Smooth muscle cell of the brain vasculature (primary cell): ENCODE results near the gene SERPINB10.

Experiments used
- DNase-seq: peaks from one replicate; pipeline ENCODE4 v3.0.0-alpha.2; 2012; ENCODE audit warnings: low read depth, low spot score

SERPINB10 gene

GRCh38 chr18:63980896-63981460, 73.2 kb downstream of the SERPINB10 start:
- no peak for DNase-seq

GRCh38 chr18:63981719-63982118, 74.0 kb downstream of the SERPINB10 start:
- DNase-seq, result no peak

GRCh38 chr18:63982361-63982760, 74.6 kb downstream of the SERPINB10 start:
- DNase-seq, result no peak
